Left ventricle myocardium inferior (tissue), 1 donor: ENCODE results near the gene TREM2. TPM values are rescaled to one million over a fixed set of nuclear protein-coding genes. Genes with fewer than 3 reads are reported as not detected.

ENCODE experiments used
- DNase-seq: peaks from one replicate; pipeline ENCODE4 v3.0.0-alpha.2; 2020
- H3K27ac ChIP-seq: fragments of 200-600 bp; replicated peaks from 2 replicates; pipeline ENCODE4 v1.8.0; 2021
- H3K27me3 ChIP-seq: fragments of 200-600 bp; 2 replicates; pipeline ENCODE4 v1.8.0; 2021; ENCODE audit warnings: low read depth
- H3K36me3 ChIP-seq: fragments of 200-600 bp; 2 replicates; pipeline ENCODE4 v1.8.0; 2021
- H3K4me1 ChIP-seq: fragments of 200-600 bp; 2 replicates; pipeline ENCODE4 v1.8.0; 2021
- H3K4me3 ChIP-seq: fragments of 200-600 bp; 2 replicates; pipeline ENCODE4 v1.8.0; 2021; ENCODE audit warnings: mild to moderate bottlenecking, moderate library complexity
- H3K9me3 ChIP-seq: fragments of 200-600 bp; replicated peaks from 2 replicates; pipeline ENCODE4 v1.8.0; 2021
- CTCF ChIP-seq: fragments of 200-600 bp; IDR thresholded peaks from 2 replicates; pipeline ENCODE4 v1.8.0; 2021; ENCODE audit warnings: antibody characterized with exemption, mild to moderate bottlenecking, borderline replicate concordance
- intact Hi-C: fragments of 100-400 bp; cut with micrococcal nuclease; formaldehyde crosslinking; loops from one replicate; pipeline ENCODE4 v1.11.0; 2022
- total RNA-seq: library from RNA; stranded (reverse); fragmentation: NEBNext Ultra II Directional; extraction: Animal tissue kit (Norgen Biotek cat#: 25700); gene quantifications from one replicate; pipeline ENCODE4 v1.2.1, GENCODE V29; 2021
- donor health status: DM: no; HTN: yes; CAD: no; lungs with severe emphysema.

Gene TREM2
- total RNA-seq, 1 donor from 2014 or later, result 0.66 TPM

GRCh38 chr6:41156771-41157170 lies 6.1 kb downstream of the TREM2 start:
- no peaks in the 10 kb centered on the region for H3K4me1 ChIP-seq
- H3K9me3 ChIP-seq, result no peaks in the 10 kb centered on the region
- no peak for DNase-seq
- H3K27ac ChIP-seq, result no peak overlapping the region
- no peak for TF ChIP-seq CTCF
- no peaks in the 10 kb centered on the region for H3K36me3 ChIP-seq
- intact Hi-C loops, result no loop called here
- peaks cover 81% of the 10 kb centered on the region for H3K27me3 ChIP-seq
- no peak overlapping the region for H3K4me3 ChIP-seq

GRCh38 chr6:41156001-41156400 lies 6.9 kb downstream of the TREM2 start:
- TF ChIP-seq CTCF, result no peak
- Histone ChIP-seq H3K4me1 (no peaks in the 10 kb centered on the region), H3K9me3 (no peaks in the 10 kb centered on the region), H3K27ac (no peak overlapping the region), H3K36me3 (no peaks in the 10 kb centered on the region), H3K4me3 (no peak overlapping the region), H3K27me3 (peaks cover 74% of the 10 kb centered on the region)
- no peak for DNase-seq
- intact Hi-C loops, result no loop called here

- intact Hi-C loops, result no loop called here
- Histone ChIP-seq H3K27ac (no peak overlapping the region), H3K27me3 (peaks cover 66% of the 10 kb centered on the region)
These were observed 7.6 kb downstream of the TREM2 start for GRCh38 chr6:41155132-41155805.

GRCh38 chr6:41153992-41154625 lies 8.8 kb downstream of the TREM2 start, which contains the start of gene TREML1:
Gene TREML1, minus strand, starts transcription at chr6:41154347. Its CDS starts 59 bp downstream, at chr6:41154288.
- H3K27me3 ChIP-seq, result peaks cover 55% of the 10 kb centered on the region
- H3K27ac ChIP-seq, result no peak within 1 kb of the TSS
- no peak within 1 kb of the TSS for H3K4me3 ChIP-seq
- intact Hi-C loops, result no loop called here
- TF ChIP-seq CTCF, result no peak
- no peaks in the 10 kb centered on the region for H3K36me3 ChIP-seq
- no peak for DNase-seq
- no peaks in the 10 kb centered on the region for H3K9me3 ChIP-seq
- H3K4me1 ChIP-seq, result no peaks in the 10 kb centered on the region

More at GRCh38 chr6:41155132-41155805, 7.6 kb downstream of the TREM2 start:
- no peak for DNase-seq
- no peaks in the 10 kb centered on the region for H3K36me3 ChIP-seq
- no peak overlapping the region for H3K4me3 ChIP-seq
- H3K4me1 ChIP-seq, result no peaks in the 10 kb centered on the region
- no peaks in the 10 kb centered on the region for H3K9me3 ChIP-seq
- TF ChIP-seq CTCF, result no peak

- peaks cover 48% of the 10 kb centered on the region for H3K27me3 ChIP-seq
- H3K4me1 ChIP-seq, result no peaks in the 10 kb centered on the region
- no peak for DNase-seq
- no peak for TF ChIP-seq CTCF
- no peaks in the 10 kb centered on the region for H3K36me3 ChIP-seq
- H3K4me3 ChIP-seq, result no peak overlapping the region
- no peaks in the 10 kb centered on the region for H3K9me3 ChIP-seq
- intact Hi-C loops, result no loop called here
- H3K27ac ChIP-seq, result no peak overlapping the region
These were observed 9.5 kb downstream of the TREM2 start for GRCh38 chr6:41153451-41153850.
